GM19035 (cell line): Measurements from ENCODE around the gene AUNIP.

ENCODE experiments used
- ATAC-seq: cut with Tn5 transposase; IDR thresholded peaks from one replicate; pipeline ENCODE4 v1.9.1; 2021; ENCODE audit not compliant: unreplicated experiment

AUNIP gene

DNA sequence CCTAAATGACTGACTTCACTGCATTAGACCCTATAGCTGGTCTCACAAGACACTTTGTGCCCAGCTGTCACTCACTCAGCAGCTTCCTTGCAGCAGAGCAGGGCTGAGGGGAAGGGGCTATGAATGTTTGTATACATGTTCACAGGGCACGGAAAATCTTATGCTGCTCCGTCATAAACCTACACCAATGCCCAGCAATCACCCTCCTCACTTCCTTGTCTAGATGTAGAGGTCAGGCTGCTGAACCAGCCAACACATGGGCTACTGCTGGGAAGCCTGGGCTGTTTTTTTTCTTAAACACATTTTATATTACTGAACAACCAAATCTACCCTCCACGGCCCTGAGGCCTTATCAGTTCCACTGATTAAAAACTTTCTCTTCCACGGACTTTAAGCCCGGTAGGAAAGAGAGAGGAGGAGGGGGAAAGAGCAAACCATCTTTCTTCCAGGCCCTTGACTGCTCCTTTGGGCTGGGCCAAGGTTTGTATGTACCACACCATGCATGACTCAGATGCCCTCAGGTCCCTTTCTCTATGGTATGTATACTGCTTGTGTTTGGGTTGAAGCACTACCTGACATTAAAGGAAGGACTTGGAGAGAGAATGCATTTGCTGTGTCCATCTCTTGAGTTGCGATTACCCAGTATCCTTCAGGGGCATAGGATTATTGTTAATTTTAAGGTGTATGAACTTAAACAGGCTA is 26.8 kb downstream of the AUNIP start:
- ATAC-seq: no peak

DNA sequence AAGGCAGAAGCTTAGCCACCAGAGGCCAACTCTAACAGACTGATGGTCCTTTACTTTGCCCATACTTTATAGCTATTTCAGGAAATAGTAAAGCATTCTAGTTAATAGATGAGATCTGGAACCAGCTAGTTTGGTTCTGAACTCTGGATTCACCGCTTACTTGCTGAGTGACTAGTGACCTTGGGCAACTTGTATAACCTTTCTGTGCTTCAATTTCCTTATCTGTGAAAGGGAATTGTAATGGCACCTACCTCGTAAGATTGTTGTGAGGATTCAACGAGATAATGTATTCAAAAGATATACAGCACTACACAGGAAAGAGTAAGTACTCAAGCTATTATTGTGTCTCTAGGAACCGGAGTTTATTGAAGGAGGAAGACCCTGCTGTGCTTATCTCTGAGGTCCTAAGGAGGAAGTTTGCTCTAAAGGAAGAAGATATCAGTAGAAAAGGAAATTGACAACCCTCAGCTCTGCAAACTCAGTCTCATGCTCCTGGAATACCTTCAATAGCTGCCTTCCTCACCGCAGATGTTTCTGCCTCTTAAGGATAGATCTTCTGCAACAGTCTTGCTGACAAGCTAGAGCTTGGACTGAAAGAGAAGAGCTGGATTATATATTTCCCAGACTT is 27.6 kb downstream of the AUNIP start:
- ATAC-seq: no peak

DNA sequence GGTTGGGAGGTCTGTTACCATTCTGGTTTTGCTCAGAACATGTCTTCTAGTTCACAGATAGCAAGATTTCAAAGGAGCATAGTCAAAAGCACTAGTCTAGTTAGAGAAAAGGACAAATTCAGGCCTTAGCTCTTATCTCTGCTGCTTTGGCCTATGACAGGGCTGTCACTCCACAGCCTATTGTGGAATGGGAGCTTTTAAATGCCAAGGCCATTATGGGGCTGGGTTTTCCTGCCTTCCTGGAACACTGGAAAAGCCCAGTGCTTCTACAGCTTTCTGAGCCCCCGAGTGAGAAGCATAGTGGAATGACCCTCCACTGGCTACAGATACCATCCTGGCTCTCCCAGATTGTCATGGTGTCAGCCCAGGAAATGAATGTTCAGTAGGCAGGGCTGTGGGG is 30.2 kb downstream of the AUNIP start:
- no peak for ATAC-seq

DNA sequence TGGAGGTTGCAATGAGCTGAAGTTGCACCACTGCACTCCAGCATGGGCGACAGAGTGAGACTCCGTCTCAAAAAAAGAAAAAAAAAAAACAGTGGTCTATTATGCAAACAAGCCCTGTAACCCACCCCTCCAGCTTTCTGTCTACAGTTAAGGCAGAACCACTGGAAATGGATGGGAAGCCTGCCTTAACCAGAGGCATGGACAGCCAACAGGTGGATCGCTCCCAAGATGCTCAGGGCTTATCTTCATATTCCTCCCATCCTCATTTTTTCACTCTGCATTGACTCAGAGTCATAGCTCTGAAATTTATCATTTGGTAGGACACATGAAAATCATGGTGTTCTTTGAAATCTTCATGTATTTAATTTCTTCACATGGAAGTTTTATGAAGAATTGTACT is 30.8 kb downstream of the AUNIP start:
- ATAC-seq: no peak

DNA sequence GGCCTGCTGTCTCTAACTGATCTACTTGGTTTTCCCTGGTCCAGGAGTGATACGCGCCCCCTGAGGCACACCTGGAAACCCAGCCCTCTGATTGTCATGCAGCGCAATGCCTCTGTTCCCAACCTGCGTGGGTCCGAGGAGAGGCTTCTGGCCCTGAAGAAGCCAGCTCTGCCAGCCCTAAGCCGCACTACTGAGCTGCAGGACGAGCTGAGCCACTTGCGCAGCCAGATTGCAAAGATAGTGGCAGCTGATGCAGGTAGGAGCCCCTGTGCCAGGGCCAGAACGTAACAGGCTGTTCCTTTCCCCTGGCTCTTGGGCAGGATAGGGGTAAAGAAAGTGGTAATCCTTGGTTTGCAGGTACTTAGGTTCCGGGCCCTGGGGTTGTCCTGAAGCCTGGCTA is 32.7 kb downstream of the AUNIP start:
- no peak for ATAC-seq

DNA sequence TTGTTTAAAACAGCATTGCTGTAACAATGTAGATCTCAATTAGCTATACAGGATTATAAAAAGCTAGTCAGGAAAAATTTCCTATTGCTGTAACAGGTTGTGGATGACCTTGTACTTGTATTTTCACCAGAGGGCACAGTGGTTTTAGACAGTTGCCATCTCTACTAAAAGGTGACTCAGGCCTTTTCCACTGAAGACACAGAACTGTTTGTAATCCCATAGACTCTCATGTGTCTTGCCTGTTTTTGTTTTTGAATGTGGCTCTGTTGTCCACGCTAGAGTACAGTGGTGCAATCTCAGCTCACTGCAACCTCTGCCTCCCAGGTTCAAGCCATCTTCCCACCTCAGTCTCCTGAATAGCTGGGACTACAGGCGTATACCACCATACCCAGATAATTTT is 33.7 kb downstream of the AUNIP start:
- ATAC-seq: no peak

DNA sequence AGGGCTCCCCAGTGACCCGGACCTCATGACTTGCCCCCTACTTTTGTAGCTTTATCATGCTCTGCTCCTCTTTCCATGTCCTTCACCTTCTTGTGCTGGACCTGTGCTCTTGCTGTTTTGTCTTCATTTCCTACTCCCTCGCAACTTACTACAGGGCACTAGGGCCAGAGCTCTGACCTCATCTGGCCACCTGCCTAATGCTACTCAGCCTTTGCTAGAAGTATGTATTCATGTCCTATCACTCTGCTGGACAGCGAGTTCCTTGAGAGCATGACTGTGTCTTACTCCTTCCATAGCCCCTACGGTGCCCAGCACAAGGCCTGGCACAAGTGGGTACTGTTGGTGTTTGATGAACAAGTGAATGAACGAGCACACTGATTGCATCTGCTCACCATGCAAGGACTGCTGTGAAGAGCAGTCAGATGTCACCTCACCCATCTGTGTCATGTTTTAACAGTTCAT is 37.6 kb downstream of the AUNIP start:
- ATAC-seq: no peak

DNA sequence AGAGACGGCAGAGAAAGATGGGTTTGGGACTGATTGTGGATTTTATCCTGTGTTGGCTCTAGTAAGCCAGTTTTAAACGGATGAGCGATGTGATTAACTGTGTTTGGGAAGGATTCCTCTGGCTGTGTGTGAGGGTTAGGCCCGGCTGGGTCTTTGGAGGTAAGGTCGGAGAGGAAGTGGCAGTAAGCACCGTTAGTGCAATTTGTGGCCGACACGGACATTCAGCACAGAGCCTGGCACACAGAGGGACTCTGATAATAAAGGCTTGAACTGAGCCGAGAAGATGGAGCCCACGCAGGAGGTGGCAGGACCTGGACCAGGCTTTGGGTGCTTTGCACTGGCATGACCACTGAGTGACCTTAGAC is 38.2 kb downstream of the AUNIP start:
- no peak for ATAC-seq

DNA sequence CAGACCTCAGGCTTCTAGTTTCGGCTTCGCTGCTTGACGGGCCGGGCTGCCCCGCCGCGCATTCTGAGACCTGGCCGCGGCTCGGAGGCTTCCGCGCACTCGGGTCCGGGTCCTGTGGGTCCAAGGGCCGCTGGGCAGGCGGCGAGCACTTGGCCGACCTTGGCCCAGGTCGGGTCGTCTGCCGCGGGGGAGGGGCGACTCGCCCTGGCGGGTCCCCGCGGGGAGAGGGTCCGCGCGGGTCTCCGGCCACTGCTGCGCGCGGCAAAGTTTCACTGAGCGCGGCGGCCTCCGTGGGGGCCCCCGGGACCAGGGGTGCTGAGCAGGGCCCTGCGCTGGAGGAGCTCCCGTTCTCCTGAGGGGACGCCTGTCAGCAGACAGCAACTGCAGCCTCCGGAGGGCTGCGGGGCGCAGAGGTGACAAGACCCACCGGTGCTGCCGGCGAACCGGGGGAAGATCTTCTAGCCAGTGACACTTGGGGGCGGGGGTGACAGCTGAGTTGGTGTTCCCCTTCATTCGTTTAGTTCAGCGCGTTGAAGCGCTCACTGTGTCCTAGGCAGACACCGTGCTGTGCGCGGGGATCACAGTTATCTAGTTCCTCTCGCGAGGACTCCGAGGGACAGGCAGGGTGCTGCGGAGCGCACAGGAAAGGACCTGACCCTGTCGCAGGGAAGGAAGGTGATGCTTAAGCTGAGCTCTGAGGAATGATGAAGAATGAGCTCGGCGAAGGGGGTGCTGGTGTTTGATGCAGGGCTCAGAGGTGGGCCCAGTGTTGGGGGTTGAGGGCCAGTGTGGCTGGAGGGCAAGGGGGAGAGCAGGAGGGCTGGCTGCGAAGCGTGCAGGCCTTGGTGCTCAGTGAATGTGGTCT is 38.8 kb downstream of the AUNIP start:
- peak; percentile 44 for ATAC-seq

DNA sequence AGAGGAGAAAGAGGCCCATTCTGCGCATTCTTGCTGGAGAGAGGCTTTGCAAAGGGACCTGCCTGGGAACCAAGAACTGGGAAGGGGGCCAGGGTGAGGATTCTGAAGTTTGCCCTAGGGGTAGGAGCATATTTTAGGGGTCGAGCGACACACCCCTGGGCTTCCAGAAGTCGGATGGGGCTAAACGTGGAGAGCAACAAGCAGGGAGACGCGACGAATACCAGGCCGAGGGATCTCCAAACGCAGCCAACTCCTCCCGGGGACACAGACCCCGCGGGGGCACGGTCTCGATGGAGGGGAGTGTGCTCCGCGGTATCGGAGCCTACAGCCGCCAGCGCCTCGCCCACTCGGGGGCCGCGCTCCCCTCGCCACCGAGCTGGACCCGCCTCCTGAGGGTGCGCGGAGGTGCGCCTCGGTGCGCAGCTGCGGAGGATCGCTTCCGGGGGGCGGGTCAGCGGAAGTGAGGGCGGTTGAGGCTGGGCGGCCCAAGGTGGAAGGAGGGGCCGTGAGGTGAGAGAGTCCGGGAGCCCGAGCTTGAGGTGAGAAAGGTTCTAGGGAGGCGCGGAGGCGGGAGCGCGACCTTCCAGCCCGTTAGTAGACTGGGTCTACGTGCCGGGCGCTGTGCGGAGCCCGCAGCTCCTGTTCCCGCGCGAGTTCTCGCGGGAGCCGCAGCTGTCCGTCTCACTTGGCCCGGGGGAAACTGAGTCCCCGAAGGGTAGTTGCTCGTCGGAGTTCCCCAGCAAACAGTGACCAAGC is 39.6 kb downstream of the AUNIP start, which contains the start of gene MTFR1L:
TSS of gene MTFR1L (plus strand) at position 464 of the 756 bp plus-strand sequence. CDS start 3,151 bp downstream, outside the sequence.
- ATAC-seq: peak; percentile 88

DNA sequence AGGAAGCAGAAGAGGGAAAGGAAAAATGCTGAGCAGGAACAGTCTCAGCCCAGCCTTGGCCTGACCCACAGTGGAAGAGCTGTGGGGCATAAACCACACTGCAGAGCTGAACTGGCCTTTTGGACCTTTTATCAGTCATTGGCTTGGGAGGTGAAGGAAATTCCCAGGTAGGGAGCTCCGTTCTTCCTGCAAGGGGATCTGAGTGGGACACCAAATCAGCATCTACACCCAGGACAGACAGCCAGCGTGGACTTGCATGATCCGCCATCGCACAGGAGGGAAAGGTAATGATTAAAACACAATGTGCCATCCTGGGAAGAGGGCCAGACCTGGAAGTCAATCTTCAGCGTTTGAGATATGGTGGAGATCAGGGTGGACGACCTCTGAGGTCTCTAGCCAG is 40.7 kb downstream of the AUNIP start:
- no peak for ATAC-seq

DNA sequence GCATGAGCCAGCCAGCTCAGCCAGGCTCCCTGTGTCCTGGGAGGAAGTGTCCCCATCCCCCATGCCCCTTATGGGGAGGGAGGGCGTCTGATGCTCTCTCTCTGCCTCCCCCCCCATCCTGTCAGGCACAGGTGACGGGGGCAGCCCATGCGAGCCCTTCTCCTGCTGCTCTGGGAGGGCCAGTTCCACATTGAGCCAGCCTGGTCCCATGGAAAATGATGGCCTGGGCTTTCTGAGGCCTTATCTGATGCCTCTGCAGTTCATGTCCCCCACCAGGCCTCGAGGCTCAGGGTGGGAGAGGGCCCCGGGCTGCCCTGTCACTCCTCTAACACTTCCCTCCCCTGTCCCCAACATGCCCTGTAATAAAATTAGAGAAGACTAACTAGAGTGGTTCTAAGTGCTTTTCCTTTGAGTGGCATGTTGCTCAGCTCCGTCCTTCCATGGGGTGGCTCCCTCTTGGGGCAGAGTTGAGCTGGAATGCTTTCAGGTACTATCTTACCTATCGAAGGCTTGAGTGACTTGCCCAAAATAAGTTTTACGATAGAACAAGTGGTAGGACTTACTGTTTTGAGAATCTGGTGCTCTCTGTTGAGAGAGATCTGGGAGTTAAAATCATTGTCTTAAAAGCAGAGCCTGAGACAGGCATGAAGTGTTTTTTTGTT is 41.3 kb downstream of the AUNIP start:
- ATAC-seq: no peak

DNA sequence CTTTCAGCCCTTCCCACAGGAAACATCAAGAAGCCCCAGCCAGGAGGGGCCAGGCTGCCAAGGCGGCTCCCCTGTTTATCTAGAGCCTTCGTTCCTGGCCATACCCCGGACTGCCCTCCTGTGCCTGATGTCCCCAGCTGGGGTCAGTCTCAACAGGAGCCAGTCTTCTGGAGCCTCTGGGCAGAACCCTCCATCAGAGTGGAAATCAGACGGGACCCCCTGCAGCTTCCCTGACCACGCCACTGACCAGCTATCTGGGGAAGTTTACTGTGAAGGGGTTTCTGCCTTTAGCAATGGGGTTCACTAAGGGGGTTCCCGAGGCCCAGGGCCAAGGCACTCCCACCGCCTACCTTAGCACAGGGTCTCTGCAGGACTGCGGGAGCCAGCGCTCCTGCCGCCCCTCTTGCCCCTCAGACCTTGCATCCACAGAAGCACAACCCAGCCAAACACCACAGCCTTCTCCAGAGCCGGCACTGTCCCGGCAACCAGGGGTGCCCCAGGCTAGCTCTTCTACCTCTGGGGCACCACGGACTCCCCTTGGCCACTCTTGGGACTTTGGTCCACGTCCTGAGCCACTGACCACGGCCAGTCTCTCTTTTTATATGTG is 43.0 kb downstream of the AUNIP start:
- no peak for ATAC-seq

DNA sequence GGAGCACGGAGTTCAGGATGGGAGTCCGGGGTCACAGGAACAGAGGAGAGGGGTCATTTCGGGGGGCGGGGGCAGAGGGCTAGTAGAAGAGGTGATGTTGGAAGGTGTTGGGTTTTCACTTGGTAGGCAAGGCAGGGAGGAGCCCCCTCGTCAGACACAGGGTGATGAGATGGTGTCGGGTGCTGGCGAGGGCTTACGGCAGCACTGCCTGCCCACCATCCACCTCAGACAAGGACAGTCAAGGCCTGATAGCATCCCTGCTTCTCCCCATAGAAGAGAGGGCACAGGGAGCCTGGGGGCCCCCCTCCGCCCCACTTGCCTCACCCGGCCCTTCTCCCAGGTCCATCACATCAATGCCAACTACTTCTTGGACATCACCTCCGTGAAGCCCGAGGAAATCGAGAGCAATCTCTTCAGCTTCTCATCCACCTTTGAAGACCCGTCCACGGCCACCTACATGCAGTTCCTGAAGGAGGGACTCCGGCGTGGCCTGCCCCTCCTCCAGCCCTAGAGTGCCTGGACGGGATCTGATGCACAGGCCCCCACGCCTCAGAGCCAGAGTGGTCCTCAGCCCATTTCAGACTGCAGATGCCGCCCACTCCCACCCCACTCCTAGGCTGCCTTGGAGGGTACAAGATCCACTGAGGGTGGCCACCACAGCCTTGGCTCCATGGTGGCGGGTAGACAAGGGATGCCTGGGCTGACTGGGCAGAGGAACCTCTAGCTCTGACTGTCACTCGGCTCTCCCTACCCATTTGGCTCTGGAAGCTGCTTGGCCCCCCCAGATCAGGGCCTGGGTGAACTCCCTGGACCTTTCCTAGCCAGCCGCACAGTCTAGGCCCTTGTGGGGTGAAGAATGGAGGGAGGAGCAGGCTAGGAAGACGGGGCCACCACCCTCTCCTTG is 43.8 kb downstream of the AUNIP start:
- no peak for ATAC-seq

DNA sequence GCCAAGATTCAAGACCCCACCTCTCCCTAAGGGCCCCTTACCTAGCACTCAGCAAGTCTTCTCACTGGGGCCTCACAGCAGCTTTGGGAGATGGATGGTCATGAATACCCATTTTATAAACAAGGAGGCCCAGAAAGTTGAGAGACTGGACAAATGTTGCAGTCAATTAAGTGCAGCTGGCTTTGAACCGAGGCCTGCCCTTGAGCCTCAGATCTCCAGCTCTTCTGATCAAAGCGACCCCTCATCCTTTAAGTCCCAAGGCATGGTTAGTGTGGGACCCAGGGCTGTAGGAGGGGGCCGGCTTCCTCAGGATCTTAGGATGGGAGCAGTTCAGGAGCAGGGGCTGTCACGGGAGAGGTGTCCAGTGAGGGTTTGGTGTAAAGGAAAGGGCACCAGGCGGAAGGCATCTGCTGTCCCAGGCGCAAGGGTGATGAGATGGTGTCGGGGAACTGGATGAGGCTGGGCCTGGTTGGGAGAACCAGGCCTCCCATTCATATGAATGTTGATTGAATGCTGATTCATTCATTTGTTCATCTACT is 44.6 kb downstream of the AUNIP start:
- ATAC-seq: no peak

DNA sequence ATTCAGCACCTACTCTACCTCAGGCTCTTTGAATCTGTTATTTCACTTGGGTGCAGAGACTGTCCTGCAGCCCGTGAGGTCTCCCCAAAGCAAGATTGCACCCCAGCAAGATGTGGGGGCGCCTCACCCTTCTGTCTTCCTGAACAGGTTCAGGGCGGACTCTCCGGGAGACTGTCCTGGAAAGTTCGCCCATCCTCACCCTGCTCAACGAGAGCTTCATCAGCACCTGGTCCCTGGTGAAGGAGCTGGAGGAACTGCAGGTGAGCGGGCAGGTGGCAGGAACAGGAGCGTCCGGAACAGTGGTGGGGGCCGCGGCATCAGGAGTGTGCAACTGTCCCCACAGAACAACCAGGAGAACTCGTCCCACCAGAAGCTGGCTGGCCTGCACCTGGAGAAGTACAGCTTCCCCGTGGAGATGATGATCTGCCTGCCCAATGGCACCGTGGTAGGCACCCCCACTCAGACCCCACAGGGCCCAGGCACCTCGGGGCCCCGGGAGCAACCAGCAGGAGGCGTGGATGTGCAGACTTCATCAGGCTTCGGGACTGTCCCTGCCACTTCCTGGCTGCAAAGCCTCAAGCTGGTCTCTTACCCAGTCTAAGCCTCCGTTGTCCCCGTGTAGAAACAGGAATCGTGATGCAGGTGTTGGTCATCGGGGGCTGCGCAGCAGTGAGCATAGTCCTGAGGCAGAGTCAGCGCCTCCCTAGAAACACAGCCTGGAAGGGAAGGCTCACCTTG is 45.4 kb downstream of the AUNIP start:
- no peak for ATAC-seq

DNA sequence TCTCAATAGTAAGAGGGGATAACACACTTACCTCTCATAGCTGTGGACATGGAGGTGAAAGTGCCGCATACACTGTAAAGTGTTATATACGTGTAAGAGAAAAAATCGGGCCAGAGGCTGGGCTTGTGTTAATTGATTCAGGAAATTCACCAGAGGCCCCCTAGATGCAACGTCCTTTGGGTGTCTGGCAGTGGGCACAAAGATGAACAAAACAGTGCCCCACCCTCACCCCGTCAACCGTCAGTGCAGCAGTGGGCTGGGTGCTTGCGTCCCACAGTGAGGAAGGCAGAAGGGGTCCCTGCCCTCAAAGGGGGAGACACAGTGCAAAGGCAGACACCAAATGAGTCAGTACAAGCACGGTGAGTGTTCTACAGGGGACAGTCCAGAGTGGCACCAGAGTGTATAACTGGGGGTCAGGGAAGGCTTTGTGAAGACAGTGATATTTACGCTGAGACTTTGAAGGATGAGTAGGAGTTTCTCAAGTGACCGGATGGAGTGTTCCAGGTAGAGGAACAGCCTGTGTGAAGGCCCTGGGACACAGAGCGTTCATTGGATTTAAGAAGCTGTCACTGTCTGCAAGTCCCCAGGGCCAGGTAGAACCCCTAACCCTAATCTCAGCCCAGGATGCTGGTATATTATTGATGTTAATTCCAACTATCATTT is 46.1 kb downstream of the AUNIP start:
- ATAC-seq: no peak
